KBM-7 (cell line): Measurements from ENCODE around the gene PARP12.

Experiments
- DNase-seq: peaks from one replicate; pipeline ENCODE4 v3.0.0-alpha.2; 2015
- in situ Hi-C: fragments of 300-500 bp; cut with MboI; formaldehyde crosslinking; loops from 2 replicates; pipeline ENCODE4 v1.14.3; 2020; ENCODE audit warnings: low sequenced_read_pairs, low pct_unique_long_range_greater_than_20kb, mixed read lengths

PARP12 gene

DNA sequence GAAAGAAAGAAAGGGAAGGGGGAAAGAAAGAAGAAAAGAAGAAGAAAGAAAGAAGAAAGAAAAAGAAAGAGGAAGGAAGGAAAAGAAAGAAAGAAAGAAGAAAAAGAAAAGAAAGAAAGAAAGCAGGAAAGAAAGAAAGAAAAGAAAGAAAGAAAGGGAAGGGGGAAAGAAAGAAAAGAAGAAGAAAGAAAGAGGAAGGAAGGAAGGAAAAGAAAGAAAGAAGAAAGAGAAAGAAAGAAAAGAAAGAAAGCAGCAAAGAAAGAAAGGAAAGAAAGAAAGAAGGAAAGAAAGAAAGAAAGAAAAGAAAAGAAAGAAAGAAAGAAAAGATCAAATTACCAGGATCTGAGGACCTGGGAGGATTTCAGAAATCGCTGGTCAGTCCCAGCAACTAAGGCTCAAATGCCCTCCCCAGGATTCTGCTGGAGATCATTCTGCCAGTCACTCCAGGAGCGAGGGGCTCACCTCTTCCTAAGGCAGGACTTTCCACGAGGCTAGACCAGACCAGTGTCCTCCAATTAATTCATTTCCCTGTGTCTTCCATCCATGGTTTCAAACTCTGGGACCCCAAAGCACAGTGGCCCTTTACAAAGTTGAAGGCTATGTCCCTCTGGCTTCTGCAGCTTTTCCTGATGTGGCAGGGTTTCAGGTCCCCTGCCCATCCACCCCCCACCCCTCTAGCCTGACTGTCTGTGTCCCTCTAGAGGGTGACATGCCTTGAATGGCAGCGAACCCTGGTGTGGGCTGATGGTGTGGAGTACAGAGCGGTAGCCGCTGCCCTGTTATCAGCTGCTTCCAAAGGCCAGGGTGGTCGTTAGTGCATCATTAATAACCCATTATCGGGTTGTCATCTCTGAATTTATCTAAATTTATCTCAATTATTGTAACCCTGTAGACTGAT lies 77.9 kb downstream of the PARP12 start:
- in situ Hi-C loops = no loop called here
- DNase-seq = no peak

DNA sequence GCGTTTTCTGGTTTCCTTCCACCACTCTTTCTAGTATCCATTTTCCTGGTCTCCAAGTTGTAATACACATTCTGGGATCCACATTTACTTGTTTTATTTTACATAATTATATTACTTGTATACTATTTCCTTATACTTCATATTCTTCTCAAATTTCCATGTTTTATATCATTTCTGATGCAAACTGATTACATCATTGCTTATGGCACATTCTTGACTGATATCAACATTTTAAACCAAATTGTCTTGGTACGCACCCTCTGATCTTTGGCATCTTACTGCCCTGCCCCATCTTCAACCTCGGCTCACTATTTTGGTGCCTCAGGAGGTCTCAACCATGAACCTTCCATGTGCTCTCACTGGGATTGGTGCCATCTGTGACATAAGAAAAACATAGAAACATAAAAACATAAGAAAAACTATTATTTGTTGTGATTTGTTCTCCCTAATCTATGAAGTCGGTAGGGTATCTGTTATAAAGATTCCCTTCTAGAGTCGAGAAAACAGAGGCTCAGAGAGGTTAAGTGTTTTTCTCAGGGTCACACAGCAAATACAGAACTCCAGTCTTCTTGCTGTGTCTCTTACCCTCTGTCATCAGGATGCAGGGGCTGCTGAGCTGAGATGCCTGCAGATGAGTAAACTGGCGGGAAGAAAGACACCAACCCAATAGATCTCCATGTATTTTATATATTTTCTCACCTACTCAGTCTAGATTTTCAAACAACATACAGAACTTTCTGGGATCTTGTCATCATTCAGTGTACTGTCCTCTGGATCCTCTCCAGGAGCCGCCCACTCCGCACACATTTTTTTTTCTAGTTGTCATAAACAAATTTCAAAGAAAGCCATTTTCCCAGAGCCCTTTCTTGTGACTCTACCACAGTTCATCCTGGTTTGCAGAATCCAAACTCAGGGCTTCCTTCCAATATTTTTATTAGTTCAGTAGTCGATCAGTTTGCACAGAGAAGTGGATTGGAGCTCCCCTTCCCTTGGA lies 79.5 kb downstream of the PARP12 start:
- in situ Hi-C loops = no loop called here

DNA sequence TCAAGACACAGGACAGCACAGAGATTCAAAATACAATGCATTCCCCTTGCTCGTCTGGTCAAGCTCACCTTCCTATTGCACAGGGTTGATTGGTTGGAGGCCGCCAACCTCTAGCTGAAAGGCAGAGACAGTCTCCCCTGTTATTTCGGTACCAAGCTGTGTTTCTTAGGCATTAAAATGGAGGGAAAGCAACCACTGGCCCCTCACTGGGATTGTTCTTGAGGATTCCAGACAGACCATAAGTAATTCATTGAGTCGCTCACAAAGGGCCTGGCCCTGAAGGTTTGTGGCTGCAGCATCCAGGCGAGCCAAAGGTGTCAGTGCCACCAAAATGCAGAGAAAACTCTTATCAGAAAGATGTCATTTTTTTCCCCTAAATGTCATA lies 81.2 kb downstream of the PARP12 start:
- in situ Hi-C loops = no loop called here
- DNase-seq = no peak

More for the DNA sequence above, 79.5 kb downstream of the PARP12 start:
- no peak for DNase-seq

DNA sequence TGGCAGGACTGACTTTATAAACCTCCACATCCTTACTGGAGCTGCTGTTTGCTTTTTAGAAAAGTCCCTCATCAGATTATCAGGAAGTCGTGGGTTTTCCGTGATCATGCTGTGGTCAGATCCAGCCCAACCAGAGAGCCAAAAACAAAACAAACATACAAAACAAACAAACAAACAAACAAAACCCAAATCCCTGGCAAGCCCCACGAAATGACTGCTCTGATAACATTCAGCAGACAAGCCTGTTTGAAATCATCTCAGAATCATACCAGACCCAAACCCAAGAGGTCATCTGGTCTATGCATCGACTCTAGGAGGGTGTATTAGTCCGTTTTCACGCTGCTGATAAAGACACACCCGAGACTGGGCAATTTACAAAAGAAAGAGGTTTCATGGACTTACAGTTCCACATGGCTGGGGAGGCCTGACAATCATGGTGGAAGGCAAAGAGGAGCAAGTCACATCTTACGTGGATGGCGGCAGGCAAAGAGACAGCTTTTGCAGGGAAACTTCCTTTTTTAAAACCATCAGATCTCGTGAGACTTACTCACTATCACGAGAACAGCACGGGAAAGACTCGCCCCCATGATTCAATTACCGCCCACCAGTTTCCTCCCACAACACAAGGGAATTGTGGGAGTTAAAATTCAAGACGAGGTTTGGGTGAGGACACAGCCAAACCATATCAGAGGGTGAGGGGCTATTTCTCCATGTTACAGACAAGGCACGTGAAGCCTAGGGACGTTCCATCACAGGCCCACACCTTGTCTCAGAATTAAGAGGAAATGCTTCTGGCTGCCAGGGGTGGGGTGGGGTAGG lies 85.7 kb downstream of the PARP12 start:
- in situ Hi-C loops = no loop called here
- peak; percentile 5 for DNase-seq

DNA sequence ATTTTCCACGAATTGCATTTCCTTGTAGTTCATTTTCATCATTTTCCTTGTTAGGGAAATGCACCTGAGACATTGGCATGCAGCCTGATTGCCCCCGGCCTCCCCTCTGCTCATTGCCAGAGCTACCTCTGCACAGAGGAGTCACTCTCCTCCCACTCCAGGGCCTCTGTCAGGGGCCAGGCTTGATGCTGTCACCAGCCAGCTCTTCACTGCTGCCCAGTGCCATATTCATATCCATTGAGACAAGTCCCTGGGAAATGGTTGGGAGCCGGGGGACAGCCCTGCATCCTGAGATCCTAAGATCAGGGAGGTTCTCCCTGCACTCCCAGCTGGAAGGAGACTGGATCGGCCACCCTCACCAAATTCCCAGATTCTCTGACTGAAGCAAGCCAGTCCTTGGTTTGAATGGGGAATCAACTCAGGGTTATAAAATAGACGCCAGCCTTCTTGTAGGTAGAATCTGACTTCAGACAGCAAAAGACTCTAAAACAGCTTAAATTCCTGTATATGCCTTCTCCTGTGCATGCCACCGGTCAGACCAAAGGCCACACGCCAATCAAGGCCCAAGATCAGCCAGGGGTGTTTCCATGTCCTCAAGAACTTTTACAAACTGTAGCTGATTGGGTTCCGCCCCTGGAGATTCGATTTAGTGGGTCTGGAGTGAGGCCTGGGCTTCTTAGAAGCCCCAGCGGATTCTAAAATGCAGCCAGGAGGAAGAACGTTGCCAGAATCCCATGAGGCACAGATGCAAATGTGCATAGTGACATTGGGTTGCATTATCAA lies 86.5 kb downstream of the PARP12 start:
- DNase-seq = no peak
- in situ Hi-C loops = no loop called here

DNA sequence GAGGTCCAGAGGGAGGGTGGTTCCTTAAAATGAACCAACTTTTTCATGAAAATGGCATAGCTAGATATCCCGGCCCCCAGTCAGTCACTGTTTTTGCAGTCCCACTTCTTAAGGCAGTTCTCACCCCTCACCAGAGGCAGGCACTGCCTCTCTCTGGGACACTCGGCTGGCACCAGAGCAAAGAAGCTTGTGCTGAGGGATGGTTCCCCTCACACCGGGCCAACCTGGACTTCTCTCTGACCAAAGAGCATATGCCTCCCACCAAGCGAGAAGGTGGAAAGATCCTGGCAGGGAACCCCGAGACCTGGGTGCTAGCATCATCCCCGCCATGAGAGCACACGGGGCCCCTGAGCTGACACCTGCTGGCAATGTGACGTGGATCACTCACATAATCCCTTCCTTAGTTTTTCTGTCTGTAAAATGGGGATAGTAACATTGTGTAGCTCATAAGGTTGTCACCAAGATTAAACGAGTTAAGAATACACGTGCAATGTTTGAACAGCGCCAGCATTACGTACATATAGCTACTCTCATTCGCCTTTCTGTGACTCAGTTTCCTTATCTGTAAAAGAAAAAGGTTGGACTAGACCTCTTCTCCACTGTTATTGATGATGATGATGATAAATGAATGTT lies 88.5 kb downstream of the PARP12 start:
- in situ Hi-C loops = no loop called here
- DNase-seq = no peak
